Measurements from ENCODE around the gene CACNB4. TPM values are rescaled to one million over a fixed set of nuclear protein-coding genes. Genes with fewer than 3 reads are reported as not detected.

The CACNB4 gene
- total RNA-seq, 1 experiment from 2014 or later, result 0.19 TPM

GRCh38 chr2:152086231-152086630 lies 12.6 kb downstream of the CACNB4 start:
- intact Hi-C loops (cut with micrococcal nuclease; ENCODE audit: unreplicated experiment), result no loop called here
- H3K9me3 ChIP-seq (ENCODE audit: low read depth, low read length, poor library complexity, severe bottlenecking), result no peaks in the 10 kb centered on the region
- no peaks in the 10 kb centered on the region for H3K36me3 ChIP-seq (ENCODE audit: insufficient read depth, low read length, poor library complexity, severe bottlenecking)
- ChIA-PET POLR2A (ENCODE audit: low non-redundant PET) (no interaction called here), CTCF (no interaction called here)
- BruUV-seq (replicated peaks), result no TSS peak
- no peak overlapping the region for H3K4me3 ChIP-seq (ENCODE audit: low read depth, low read length, poor library complexity, severe bottlenecking)
- no peaks in the 10 kb centered on the region for H3K27me3 ChIP-seq (replicated peaks; ENCODE audit: insufficient read depth, low read depth, low read length, poor library complexity)
- H3K27ac ChIP-seq (ENCODE audit: low read depth, low read length, poor library complexity, severe bottlenecking), result no peak overlapping the region
- no peaks in the 10 kb centered on the region for H3K4me1 ChIP-seq (ENCODE audit: insufficient read depth, low read length, poor library complexity, severe bottlenecking)
- DNase-seq (ENCODE audit: low spot score), result no peak
- TF ChIP-seq EZH2 (IDR thresholded peaks at IDR 0.05; ENCODE audit: borderline replicate concordance, low read depth, low read length, poor library complexity, severe bottlenecking) (no peak), CTCF (conservative IDR thresholded peaks at IDR 0.05; ENCODE audit: low read depth, low read length) (no peak)

DNA sequence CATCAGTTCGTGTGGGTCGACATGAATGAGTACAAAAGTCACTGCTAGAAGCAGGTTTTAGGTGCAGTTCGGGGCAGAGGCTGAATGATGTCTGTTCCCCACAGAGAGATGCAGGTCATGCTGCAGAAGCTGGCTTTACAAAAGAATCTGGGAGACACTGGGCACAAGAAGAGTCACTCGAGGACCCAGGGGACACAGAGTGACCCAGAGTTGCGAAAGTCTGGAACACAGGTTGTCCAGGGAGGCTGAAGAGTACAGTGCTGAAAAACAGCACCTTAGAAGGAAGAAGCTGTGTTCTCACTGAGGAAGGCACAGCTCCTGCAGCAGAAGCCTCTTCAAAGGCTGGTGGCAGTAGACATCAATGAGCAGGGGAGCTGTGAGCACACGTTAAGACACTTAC lies 14.8 kb downstream of the CACNB4 start:
- Histone ChIP-seq H3K36me3 (ENCODE audit: insufficient read depth, low read length, poor library complexity, severe bottlenecking) (no peaks in the 10 kb centered on the region), H3K9me3 (ENCODE audit: low read depth, low read length, poor library complexity, severe bottlenecking) (no peaks in the 10 kb centered on the region), H3K4me3 (ENCODE audit: low read depth, low read length, poor library complexity, severe bottlenecking) (no peak overlapping the region), H3K4me1 (ENCODE audit: insufficient read depth, low read length, poor library complexity, severe bottlenecking) (no peaks in the 10 kb centered on the region), H3K27ac (ENCODE audit: low read depth, low read length, poor library complexity, severe bottlenecking) (no peak overlapping the region), H3K27me3 (replicated peaks; ENCODE audit: insufficient read depth, low read depth, low read length, poor library complexity) (no peaks in the 10 kb centered on the region)
- no TSS peak for BruUV-seq (replicated peaks)
- ChIA-PET CTCF (interaction anchor here (0.7 kb wide), 1 partner anchor 236 kb away, joined by 3 read pairs; no protein-coding TSS in a partner anchor), POLR2A (ENCODE audit: low non-redundant PET) (no interaction called here)
- no peak for DNase-seq (ENCODE audit: low spot score)
- intact Hi-C loops (cut with micrococcal nuclease; ENCODE audit: unreplicated experiment), result no loop called here
- TF ChIP-seq EZH2 (IDR thresholded peaks at IDR 0.05; ENCODE audit: borderline replicate concordance, low read depth, low read length, poor library complexity, severe bottlenecking), result no peak
- no peak for TF ChIP-seq CTCF (conservative IDR thresholded peaks at IDR 0.05; ENCODE audit: low read depth, low read length)

- ChIA-PET CTCF (interaction anchor here (0.6 kb wide), 1 partner anchor 259 kb away, joined by 3 read pairs; no protein-coding TSS in a partner anchor), POLR2A (ENCODE audit: low non-redundant PET) (no interaction called here)
- Histone ChIP-seq H3K4me3 (ENCODE audit: low read depth, low read length, poor library complexity, severe bottlenecking) (no peak overlapping the region), H3K27ac (ENCODE audit: low read depth, low read length, poor library complexity, severe bottlenecking) (no peak overlapping the region), H3K9me3 (ENCODE audit: low read depth, low read length, poor library complexity, severe bottlenecking) (no peaks in the 10 kb centered on the region), H3K4me1 (ENCODE audit: insufficient read depth, low read length, poor library complexity, severe bottlenecking) (no peaks in the 10 kb centered on the region), H3K36me3 (ENCODE audit: insufficient read depth, low read length, poor library complexity, severe bottlenecking) (no peaks in the 10 kb centered on the region), H3K27me3 (replicated peaks; ENCODE audit: insufficient read depth, low read depth, low read length, poor library complexity) (no peaks in the 10 kb centered on the region)
- DNase-seq (ENCODE audit: low spot score), result no peak
- intact Hi-C loops (cut with micrococcal nuclease; ENCODE audit: unreplicated experiment), result no loop called here
- no TSS peak for BruUV-seq (replicated peaks)
- TF ChIP-seq CTCF (conservative IDR thresholded peaks at IDR 0.05; ENCODE audit: low read depth, low read length) (no peak), EZH2 (IDR thresholded peaks at IDR 0.05; ENCODE audit: borderline replicate concordance, low read depth, low read length, poor library complexity, severe bottlenecking) (no peak)
Observed at GRCh38 chr2:152083202-152083875, 15.5 kb downstream of the CACNB4 start.

Data from A673 (cell line).